ENCODE data around the gene BRICD5.

DNA sequence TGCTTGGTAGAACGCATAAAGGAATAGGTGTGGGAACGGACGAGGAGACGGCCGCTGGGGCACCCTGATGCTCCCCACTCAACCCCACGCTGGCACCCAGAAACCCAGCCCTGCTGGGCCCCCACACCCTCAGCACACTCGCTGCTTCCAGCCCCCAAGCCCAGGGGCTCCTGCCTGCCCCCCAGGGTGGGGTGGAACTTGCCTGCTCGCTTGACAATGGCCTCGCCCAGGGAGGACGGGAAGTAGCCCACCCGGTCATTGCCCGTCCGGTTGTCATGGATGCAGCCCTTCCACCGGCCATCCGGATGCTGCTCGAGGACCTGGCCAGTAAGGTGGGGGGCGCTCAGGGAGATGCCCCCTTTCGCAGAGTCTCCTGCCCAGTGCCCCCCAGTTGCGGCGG, 24.2 kb downstream of the BRICD5 start:
- no peak for TF ChIP-seq CTCF (IDR thresholded peaks at IDR 0.05)
- no peak for TF ChIP-seq ZFX (IDR thresholded peaks at IDR 0.05; ENCODE audit: borderline replicate concordance)
